ENCODE results near the gene TMEM184A.

TMEM184A gene

GRCh38 chr7:1555813-1556543 is at the start of gene TMEM184A:
TMEM184A (minus strand) TSS chr7:1556205; CDS start chr7:1555484, 721 bp downstream.
- peak; percentile 99 for DNase-seq

DNA sequence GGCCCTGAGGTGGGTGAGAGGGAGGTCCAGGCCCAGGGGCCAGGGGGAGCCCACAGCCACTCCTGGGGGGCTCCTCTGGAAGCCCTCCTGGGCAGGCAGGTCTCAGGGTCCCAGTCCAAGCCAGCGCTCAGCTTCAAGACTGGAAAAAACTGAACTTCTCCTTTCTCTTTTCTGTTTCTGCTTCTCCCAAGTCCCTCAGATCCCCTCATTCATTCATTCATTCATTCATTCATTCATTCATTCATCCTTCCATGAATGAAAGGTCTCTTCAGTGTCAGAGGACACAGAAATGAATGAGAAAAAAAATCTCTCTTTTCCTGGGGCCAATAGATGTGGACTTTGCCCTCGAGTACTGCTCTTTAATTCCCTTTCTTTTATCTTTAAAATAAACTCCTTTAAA is 48.4 kb upstream of the TMEM184A start:
- DNase-seq: no peak

GRCh38 chr7:1603346-1604225 is 47.6 kb upstream of the TMEM184A start:
- no peak for DNase-seq

- DNase-seq: no peak
Measured at GRCh38 chr7:1602386-1602785, 46.4 kb upstream of the TMEM184A start.

DNA sequence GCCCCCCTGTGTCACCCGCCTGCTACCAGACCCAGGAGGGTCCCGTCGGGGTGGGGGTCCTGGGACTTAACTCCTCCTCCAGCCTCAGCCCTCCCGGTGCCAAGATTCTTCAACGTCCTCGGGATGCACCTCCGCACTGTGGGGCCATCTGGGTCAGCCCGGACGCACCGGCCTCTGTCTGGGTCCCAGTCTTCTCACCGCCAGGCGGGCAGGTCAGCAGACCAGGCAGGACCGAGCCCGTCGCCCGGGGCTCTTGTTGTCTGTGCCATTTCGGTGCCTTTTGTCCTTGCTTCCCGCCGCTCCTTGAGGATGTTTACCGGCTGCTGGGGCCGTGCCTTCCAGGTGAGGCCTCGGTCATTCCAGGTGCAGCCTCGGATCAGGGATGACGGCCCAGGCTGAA is 46.0 kb upstream of the TMEM184A start:
- no peak for DNase-seq

DNA sequence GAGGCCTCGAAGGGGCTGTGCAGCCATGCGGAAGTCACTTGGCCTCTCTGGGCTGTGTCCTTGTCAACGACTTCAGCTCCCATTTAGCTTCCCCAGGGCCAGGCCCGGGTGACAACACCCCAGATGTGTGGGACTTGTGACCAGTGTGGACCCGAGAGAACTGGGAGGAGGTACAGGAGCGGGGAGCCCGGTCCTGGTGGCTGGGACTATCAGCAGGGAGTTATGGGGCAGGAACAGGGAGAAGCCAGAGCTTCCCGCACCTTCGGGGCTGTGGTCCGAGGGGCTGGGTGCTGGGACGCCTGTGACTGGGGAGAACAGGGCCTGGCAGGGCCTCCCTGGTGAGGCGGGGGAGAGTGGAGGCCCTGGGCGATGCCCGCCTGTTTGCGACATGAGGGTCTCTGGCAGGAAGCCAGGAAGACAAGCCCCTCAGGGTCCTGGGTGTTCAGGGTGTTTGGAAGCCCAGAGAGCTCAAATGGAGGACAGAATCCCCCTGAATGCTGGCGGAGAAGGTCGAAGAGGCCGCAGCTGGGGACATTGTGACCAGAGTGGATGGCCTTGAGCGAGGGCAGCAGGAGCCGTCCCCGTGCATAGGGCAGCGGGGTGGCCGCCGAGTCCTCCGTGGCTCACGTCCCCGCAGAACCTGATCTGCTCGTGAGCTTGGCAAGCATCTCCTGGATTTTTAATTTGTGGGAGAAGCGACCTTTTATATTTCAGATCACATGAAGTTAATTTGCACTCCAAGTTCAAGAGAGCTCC is 43.8 kb upstream of the TMEM184A start:
- no peak for DNase-seq

DNA sequence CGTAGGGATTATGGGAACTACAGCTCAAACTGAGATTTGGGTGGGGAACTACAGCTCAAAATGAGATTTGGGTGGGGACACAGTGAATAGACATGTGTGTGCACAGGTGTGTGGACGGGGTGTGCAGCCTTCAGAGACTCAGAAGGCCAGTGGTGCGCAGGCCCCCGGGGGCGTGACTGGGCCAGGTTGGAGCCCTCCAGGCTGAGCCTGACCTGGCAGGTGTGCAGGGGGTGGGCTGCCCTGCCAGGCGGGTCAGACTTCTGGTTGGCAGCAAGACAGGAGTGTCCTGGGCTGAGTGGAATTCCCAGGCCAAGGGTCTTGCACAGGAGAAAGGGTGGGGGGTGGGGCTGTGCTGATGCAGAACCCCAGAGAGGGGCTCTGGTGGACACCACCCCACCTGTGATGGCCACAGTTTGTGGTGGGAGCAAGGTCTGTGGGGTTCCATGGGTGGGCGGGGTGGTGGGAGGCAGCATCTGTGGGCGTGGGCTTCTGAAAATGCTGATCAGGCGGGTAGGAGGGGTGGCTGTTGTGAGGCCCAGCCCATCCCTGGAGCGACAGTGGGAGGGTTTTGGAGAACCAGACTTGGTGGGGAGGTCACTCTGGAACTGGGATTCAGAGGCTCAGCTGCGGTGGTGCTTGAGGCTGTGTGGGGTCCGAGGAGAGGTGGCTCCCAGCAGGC is 43.1 kb upstream of the TMEM184A start:
- DNase-seq: no peak

DNA sequence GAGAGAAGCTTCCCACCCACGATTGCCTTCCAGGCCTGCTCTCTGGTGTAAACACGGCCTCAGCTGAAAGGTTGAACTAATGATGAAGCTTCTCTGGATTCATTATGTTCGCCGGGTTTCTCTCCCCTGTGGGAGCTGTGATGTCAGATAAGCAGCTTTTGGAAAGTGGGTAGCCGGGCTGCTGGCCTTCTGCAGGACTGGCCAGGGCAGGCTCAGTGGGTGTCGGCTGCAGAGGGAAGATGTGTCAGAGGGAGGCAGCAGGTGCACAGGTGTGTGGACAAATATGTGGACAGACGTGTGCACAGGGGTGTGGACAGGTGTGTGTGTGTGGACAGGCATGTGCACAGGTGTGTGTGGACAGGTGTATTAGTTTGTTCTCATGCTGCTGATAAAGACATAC is 42.3 kb upstream of the TMEM184A start:
- no peak for DNase-seq

DNA sequence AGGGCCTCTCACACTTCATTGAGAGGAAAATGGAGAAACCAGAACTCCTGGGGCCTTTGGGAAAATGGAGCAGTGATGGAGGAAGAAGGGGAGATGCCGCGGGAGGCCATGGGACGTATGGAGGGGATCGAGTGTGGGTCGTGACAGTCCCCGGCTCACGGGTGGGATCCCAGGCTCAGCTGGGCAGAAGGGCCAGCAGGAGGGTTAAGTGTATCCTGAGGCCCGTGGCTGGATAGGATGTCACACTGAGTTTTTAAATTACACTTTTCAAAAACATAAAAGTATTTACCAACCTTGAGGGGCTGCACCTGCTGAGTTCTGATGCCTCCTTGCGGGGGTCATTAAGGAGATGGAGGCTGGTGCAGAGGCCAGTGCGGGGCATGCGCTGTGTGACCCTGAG is 41.8 kb upstream of the TMEM184A start:
- no peak for DNase-seq

DNA sequence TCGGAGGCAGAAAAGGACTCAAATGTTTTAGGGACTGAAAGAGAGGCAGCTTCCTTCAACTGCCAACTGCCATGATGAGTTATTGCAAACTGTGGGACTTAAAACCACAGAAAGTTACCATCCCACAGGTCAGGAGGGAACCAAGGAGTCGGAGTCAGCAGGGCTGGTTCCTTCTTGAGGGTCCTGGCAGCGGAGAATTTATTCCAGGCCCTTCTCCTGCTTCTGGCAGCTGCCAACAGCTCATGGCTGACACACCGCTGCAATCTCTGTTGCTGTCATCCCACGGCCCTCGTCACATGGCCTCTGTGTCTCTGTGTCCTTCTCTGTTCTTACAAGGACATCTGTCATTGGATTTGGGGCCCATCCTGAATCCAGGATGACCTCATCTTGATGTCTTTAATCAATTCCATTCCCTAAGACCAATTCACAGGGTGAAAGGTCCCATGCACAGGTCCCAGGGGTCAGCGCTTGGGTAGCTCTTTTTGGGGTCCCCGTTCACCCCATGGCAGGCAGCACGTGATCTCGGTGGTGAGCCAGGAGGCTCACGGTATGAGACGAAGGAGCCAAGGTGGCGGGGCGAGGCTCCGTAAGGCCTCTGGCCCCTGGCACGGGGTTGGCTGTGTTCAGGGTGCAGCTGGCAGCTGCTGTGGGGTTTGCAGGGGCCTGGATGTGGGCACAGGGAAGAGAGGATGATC is 41.2 kb upstream of the TMEM184A start:
- DNase-seq: no peak

- DNase-seq: no peak
Measured at GRCh38 chr7:1596181-1597043, 40.4 kb upstream of the TMEM184A start.

DNA sequence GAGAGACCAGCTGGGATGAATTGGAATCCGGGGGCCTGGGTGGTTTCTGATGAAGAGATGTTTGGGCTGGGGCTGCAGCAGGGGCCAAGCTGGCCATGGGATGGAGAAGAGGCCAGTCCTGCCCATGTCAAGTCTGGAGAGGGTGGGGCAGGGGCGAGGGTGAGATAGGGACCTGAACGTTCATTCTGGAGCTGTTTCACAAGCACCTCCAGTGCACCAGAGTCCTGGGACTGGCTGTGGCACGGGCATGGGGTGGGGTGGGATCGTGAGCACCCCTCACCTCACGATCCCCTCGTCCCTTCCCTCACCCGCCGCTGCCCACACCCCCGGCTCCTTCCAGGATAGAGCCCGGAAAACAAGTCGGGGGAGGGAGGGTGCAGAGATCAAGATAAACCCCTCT is 39.6 kb upstream of the TMEM184A start:
- DNase-seq: no peak

DNA sequence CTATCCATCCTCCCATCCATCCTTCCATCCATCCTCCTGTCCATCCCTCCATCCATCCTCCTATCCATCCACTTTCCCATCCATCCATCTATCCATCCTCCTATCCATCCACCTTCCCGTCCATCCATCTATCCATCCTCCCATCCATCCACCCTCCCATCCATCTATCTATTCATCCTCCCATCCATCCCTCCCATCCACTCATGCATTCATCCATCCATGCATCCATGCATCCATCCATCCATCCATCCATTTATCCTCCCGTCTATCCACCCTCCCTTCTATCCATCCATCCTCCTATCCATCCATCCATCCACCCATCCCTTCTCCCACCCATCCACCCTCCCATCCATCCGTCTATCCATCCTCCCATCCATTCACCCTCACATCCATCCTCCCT is 39.0 kb upstream of the TMEM184A start:
- DNase-seq: no peak

DNA sequence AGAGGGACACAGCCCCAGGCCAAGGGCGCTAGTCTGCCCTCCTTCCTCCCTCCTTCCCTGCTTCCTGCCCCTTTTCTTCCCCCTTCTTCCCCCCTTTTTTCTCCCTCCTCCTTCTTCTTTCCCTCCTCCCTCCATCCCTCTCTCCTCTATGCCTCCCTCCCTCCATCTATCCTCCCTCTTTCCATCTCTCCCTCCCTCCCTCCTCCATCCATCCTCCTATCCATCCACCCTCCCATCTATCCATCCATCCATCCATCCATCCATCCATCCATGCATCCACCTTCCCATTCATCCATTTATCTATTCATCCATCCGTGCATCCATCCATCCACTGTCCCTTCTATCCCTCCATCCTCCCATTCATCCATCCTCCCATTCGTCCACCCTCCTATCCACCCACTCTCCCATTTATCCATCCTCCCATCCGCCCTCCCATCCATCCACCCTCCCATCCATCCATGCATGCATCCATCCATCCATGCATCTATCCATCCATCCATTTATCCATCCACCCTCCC is 38.0 kb upstream of the TMEM184A start:
- DNase-seq: no peak

- DNase-seq: no peak
Measured at GRCh38 chr7:1593091-1593866, 37.3 kb upstream of the TMEM184A start.

GRCh38 chr7:1592299-1592871 is 36.4 kb upstream of the TMEM184A start:
- DNase-seq: no peak

GRCh38 chr7:1591876-1592275 is 35.9 kb upstream of the TMEM184A start:
- no peak for DNase-seq

- DNase-seq: no peak
Measured at GRCh38 chr7:1591396-1591795, 35.4 kb upstream of the TMEM184A start.

DNA sequence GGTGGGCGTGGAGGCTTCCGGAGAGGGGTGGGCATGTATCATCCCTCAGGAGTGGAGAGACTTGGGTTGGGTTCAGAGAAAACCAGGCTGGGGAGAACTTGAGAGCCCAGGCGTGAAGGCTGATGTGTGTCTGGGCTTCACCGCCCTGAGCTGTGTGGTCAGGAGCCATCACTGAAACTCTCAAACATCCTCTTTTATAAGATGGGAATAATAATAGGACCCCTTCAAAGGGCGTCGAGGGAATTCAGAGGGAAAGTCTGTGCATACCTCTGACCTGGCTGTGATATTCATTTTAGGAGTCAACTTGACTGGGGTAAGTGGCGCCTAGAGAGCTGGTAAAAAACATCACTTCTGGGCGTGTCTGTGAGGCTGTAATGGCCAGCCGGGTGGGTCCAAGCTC is 34.9 kb upstream of the TMEM184A start:
- no peak for DNase-seq

- DNase-seq: no peak
Measured at GRCh38 chr7:1590476-1590875, 34.5 kb upstream of the TMEM184A start.

Data from NCI-H510A (cell line).